Endothelial cell of umbilical vein (primary cell): ENCODE measurements around the gene MUC20. TPM values are rescaled to one million over a fixed set of nuclear protein-coding genes. Genes with fewer than 3 reads are reported as not detected.

Experiments used
- BruUV-seq: library from RNA; stranded (reverse); fragments of 400-500 nt; replicated peaks from 2 replicates; lab custom pipeline; 2021; lab: Mats Ljungman, UMichigan
- CTCF ChIA-PET: fragments of 300-600, 350-600 bp; sonication (Branson Sonifier 250); formaldehyde crosslinking; loops from one replicate; lab custom pipeline; 2021; ENCODE audit warnings: antibody characterized with exemption, inconsistent platforms; lab: Charles Lee
- POLR2A ChIA-PET: fragments of 300-600, 350-600 bp; sonication (Branson Sonifier 250); formaldehyde crosslinking; loops from one replicate; lab custom pipeline; 2021; ENCODE audit warnings: antibody characterized with exemption, inconsistent platforms; lab: Charles Lee
- DNase-seq: peaks from one replicate; pipeline ENCODE4 v3.0.0-alpha.2; 2011; ENCODE audit warnings: low read depth, low spot score
- FAIRE-seq: peaks from 2 replicates; lab custom pipeline; 2011; peaks lifted over from hg19 to GRCh38; lab: Jason Lieb, UNC
- H2AFZ ChIP-seq: 2 replicates; pipeline ENCODE4 v1.6.0; 2012; ENCODE audit warnings: low read depth, low read length, control low read depth, inconsistent platforms
- H3K27ac ChIP-seq: 2 replicates; pipeline ENCODE4 v1.5.1; 2011; ENCODE audit warnings: low read depth, mild to moderate bottlenecking, control low read depth, low read length, moderate library complexity; ENCODE audit not compliant: insufficient read depth
- H3K27me3 ChIP-seq, 2 experiments: 2 replicates each; pipeline versions ENCODE4 v1.6.0 to v1.6.1; 2011; ENCODE audit warnings: low read length in 2 of 2, mixed read lengths in 1 of 2; ENCODE audit not compliant: control insufficient read depth in 2 of 2, insufficient read depth in 2 of 2
- H3K36me3 ChIP-seq, 2 experiments: 2 replicates in 1 of 2; 3 replicates in 1 of 2; pipeline ENCODE4 v1.5.1; 2011; ENCODE audit warnings: low read length in 2 of 2, mild to moderate bottlenecking in 1 of 2, moderate library complexity in 1 of 2; ENCODE audit not compliant: control insufficient read depth in 2 of 2, insufficient read depth in 2 of 2; ENCODE audit errors: extremely low read depth in 1 of 2
- H3K4me1 ChIP-seq: 3 replicates; pipeline ENCODE4 v1.5.1; 2011; ENCODE audit warnings: mild to moderate bottlenecking, low read length; ENCODE audit not compliant: control insufficient read depth, insufficient read depth; ENCODE audit errors: extremely low read depth
- H3K4me2 ChIP-seq: 2 replicates; pipeline ENCODE4 v1.6.1; 2011; ENCODE audit warnings: low read length, control low read depth, mixed read lengths; ENCODE audit not compliant: insufficient read depth
- H3K4me3 ChIP-seq, 3 experiments: fragments of 200-600 bp in 1 of 3; sonication (generic), shearing (Covaris generic) in 1 of 3; replicated peaks in 1 of 3; 2 replicates each; pipeline ENCODE4 v1.5.1; 2011 to 2016; ENCODE audit warnings: control low read depth in 3 of 3, low read length in 3 of 3, mild to moderate bottlenecking in 2 of 3, inconsistent platforms in 1 of 3, low read depth in 1 of 3, moderate library complexity in 1 of 3; ENCODE audit not compliant: insufficient read depth in 1 of 3
- H3K79me2 ChIP-seq: 2 replicates; pipeline ENCODE4 v1.6.0; 2012; ENCODE audit warnings: low read length, inconsistent platforms; ENCODE audit not compliant: control insufficient read depth, insufficient read depth
- H3K9ac ChIP-seq: replicated peaks from 2 replicates; pipeline ENCODE3; 2011; ENCODE audit warnings: low read length, control low read depth; ENCODE audit not compliant: insufficient read depth; ENCODE audit errors: extremely low read depth
- H3K9me1 ChIP-seq: replicated peaks from 3 replicates; pipeline ENCODE4 v1.6.0; 2011; ENCODE audit warnings: mild to moderate bottlenecking, low read length; ENCODE audit not compliant: control insufficient read depth, insufficient read depth; ENCODE audit errors: extremely low read depth
- H3K9me3 ChIP-seq: replicated peaks from 2 replicates; pipeline ENCODE4 v1.5.1; 2012; ENCODE audit warnings: low read length, inconsistent platforms; ENCODE audit not compliant: control insufficient read depth, insufficient read depth
- H4K20me1 ChIP-seq: replicated peaks from 2 replicates; pipeline ENCODE3; 2011; ENCODE audit warnings: mild to moderate bottlenecking, low read length; ENCODE audit not compliant: control insufficient read depth, insufficient read depth; ENCODE audit errors: extremely low read depth
- CTCF ChIP-seq, 2 donors: IDR thresholded peaks; 1 replicate in 1 of 2; 2 replicates in 1 of 2; pipeline ENCODE4 v1.5.1; 2011; ENCODE audit warnings: low read length in 2 of 2, mild to moderate bottlenecking in 2 of 2, moderate library complexity in 2 of 2, control low read depth in 1 of 2, inconsistent platforms in 1 of 2, low read depth in 1 of 2; ENCODE audit not compliant: insufficient read depth in 1 of 2; ENCODE audit errors: extremely low read depth in 1 of 2
- EZH2 ChIP-seq: IDR thresholded peaks from 2 replicates; pipeline ENCODE4 v1.6.1; 2012; ENCODE audit warnings: borderline replicate concordance, low read depth, mild to moderate bottlenecking, moderate library complexity, low read length, inconsistent platforms; ENCODE audit not compliant: severe bottlenecking
- FOS ChIP-seq: IDR thresholded peaks from 2 replicates; pipeline ENCODE4 v1.6.1; 2011; ENCODE audit warnings: mild to moderate bottlenecking, low read length, moderate library complexity, borderline replicate concordance; ENCODE audit not compliant: insufficient read depth
- GATA2 ChIP-seq: IDR thresholded peaks from 2 replicates; pipeline ENCODE4 v1.7.0; 2011; ENCODE audit warnings: low read depth, mild to moderate bottlenecking, moderate library complexity, mixed read lengths, low read length; ENCODE audit not compliant: insufficient read length, insufficient read depth
- JUN ChIP-seq: IDR thresholded peaks from 2 replicates; pipeline ENCODE4 v1.6.1; 2011; ENCODE audit warnings: borderline replicate concordance, low read depth; ENCODE audit not compliant: insufficient read length, insufficient read depth
- MAX ChIP-seq: IDR thresholded peaks from 2 replicates; pipeline ENCODE4 v1.6.1; 2011; ENCODE audit not compliant: insufficient read depth, insufficient read length
- MYC ChIP-seq: IDR thresholded peaks from one replicate; pipeline ENCODE4 v1.6.1; 2011; ENCODE audit warnings: mild to moderate bottlenecking, low read depth, low read length
- POLR2A ChIP-seq: IDR thresholded peaks from 2 replicates; pipeline ENCODE4 v1.6.1; 2012; ENCODE audit warnings: low read depth, mild to moderate bottlenecking, control low read depth, low read length
- POLR2AphosphoS5 ChIP-seq: IDR thresholded peaks from 2 replicates; pipeline ENCODE4 v1.6.1; 2012; ENCODE audit warnings: low read depth, mild to moderate bottlenecking, control low read depth, low read length, moderate library complexity; ENCODE audit not compliant: insufficient read depth
- dilution Hi-C: fragments of 300-500 bp; cut with MboI; formaldehyde crosslinking; loops from one replicate; pipeline ENCODE4 v1.15.0; 2019; ENCODE audit warnings: low sequenced_read_pairs; ENCODE audit not compliant: extremely low pct_ligation_motif_present
- intact Hi-C: fragments of 100-400 bp; cut with micrococcal nuclease; formaldehyde crosslinking; loops from one replicate; pipeline ENCODE4 v1.10.0; 2022
- polyA plus RNA-seq, 4 experiments: library from polyadenylated mRNA; depleted of rRNA in 3 of 4; stranded (reverse) in 3 of 4; unstranded in 1 of 4; fragments of >200 nt; gene quantifications; 2 replicates each; pipeline versions ENCODE4 v1.2.1 to v1.2.3, GENCODE V29; 2011 to 2012; ENCODE audit warnings: missing spikeins in 1 of 4
- total RNA-seq: library from RNA; stranded (reverse); gene quantifications from 2 replicates; pipeline ENCODE4 v1.2.3, GENCODE V29; 2021

The MUC20 gene
- total and polyA plus RNA-seq, 2 donors (not counting 3 experiments of a cell fraction or from before 2014, with no cell fraction given) = 0.62 TPM; not detected in 1

GRCh38 chr3:195715583-195716266, 5.1 kb upstream of the MUC20 start:
- no peak for DNase-seq
- H3K4me1 ChIP-seq = no peaks in the 10 kb centered on the region
- POLR2A ChIA-PET = no interaction called here

More at GRCh38 chr3:195715583-195716266, 5.1 kb upstream of the MUC20 start:
- Histone ChIP-seq H3K4me2 (no peak overlapping the region), H3K79me2 (no peaks in the 10 kb centered on the region), H3K9me3 (no peaks in the 10 kb centered on the region), H3K9ac (no peak overlapping the region), H4K20me1 (no peaks in the 10 kb centered on the region), H3K4me3 (no peak overlapping the region), H3K36me3 (no peaks in the 10 kb centered on the region), H3K27ac (no peak overlapping the region), H3K27me3 (peaks cover 2 to 3% of the 10 kb centered on the region in 2 experiments), H3K9me1 (no peaks in the 10 kb centered on the region), H2AFZ (no peak overlapping the region)
- TF ChIP-seq CTCF (IDR thresholded peaks at IDR 0.05; ENCODE audit: extremely low read depth in 1 of 2, insufficient read depth in 1 of 2, low read depth in 1 of 2, low read length in 2 of 2) (no peak), MAX (no peak), FOS (no peak), GATA2 (no peak), POLR2A (no peak), POLR2AphosphoS5 (no peak), MYC (no peak), JUN (no peak), EZH2 (no peak)
- CTCF ChIA-PET = no interaction called here
- no peak for FAIRE-seq
- intact Hi-C loops (no loop called here), dilution Hi-C loops (no loop called here)
- BruUV-seq = no TSS peak
